Measurements from ENCODE around the gene APOA5. TPM values are rescaled to one million over a fixed set of nuclear protein-coding genes. Genes with fewer than 3 reads are reported as not detected.
A peak's percentile ranks its signal among the peaks of the same experiment; 100 is the strongest.

APOA5 gene
- total RNA-seq, 1 experiment from 2014 or later: 0.20 TPM

DNA sequence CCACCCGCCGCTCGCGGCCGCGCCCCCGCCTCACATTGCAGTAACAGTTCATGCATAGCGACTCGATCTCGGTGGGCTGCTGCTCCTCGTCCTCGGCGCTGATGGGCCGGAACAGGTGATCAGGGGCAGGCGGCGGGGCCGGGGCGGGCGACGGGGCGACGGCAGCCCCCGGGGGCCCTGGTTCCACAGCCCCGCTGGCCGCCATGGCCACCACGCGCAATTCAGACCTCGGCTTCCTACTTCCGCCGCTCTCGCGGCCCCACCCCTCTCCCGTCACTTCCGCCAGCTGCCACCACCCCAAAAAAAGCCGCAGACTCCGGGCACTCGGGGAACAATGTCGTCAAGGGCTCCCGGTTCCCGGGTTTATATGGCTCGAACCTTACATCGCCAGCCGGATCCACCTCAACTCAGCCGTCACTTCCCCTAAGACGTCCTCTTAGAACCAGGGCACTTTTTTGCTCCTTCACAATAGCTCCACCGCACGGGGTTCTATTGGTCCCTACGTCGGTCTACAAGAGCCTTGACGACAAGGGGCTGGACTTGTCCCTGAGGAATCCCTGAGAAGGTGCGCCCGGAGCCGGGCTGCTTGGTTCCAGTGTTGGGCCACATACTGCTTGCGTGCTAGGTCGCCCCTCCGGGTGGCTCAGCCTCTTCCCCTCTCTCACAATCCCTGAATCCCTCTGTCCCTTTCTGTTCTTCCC is 3.7 kb downstream of the APOA5 start, which contains the start of gene ZPR1 (continued):
- TF ChIP-seq, protein P1, sequence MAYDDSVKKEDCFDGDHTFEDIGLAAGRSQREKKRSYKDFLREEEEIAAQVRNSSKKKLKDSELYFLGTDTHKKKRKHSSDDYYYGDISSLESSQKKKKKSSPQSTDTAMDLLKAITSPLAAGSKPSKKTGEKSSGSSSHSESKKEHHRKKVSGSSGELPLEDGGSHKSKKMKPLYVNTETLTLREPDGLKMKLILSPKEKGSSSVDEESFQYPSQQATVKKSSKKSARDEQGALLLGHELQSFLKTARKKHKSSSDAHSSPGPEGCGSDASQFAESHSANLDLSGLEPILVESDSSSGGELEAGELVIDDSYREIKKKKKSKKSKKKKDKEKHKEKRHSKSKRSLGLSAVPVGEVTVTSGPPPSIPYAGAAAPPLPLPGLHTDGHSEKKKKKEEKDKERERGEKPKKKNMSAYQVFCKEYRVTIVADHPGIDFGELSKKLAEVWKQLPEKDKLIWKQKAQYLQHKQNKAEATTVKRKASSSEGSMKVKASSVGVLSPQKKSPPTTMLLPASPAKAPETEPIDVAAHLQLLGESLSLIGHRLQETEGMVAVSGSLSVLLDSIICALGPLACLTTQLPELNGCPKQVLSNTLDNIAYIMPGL (CRISPR knock-in tag; IDR thresholded peaks at IDR 0.05): peak; percentile 81

DNA sequence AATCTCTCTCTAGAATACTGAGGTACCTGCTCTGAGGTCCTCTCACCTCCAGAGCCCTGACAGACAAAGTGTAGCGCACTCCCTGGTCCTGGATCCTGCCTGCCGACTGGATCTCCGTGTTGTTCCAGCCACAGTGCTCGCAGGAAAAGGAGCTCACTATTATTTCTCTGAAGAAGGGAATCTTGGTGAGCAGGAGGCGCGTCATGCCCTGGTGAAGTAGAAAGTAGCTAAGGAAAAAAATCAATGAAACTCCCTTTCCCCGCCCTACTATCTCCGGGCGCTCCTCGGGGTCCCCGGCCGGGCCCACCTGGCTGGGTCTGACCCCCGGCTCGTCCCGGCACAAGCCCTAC is 4.3 kb downstream of the APOA5 start:
- Mint-ChIP-seq H3K27me3 (ENCODE audit: low read depth) (peaks cover 23% of the 10 kb centered on the region), H3K4me1 (peaks cover 21% of the 10 kb centered on the region), H3K36me3 (peaks cover 45% of the 10 kb centered on the region), H3K9me3 (no peaks in the 10 kb centered on the region), H3K4me3 (peak overlapping the region; percentile 94), H3K27ac (no peak overlapping the region)
- DNase-seq (ENCODE audit: low spot score) (no peak), ATAC-seq (no peak)
- no peak for TF ChIP-seq ZBTB21 (CRISPR knock-in tag; IDR thresholded peaks at IDR 0.05; ENCODE audit: borderline replicate concordance)
- no peak for TF ChIP-seq CREM (CRISPR knock-in tag; IDR thresholded peaks at IDR 0.05)
- no peak for TF ChIP-seq NR2C2 (CRISPR knock-in tag; IDR thresholded peaks at IDR 0.05)
- no peak for TF ChIP-seq GABPB1 (CRISPR knock-in tag; IDR thresholded peaks at IDR 0.05)
- TF ChIP-seq, protein P2, sequence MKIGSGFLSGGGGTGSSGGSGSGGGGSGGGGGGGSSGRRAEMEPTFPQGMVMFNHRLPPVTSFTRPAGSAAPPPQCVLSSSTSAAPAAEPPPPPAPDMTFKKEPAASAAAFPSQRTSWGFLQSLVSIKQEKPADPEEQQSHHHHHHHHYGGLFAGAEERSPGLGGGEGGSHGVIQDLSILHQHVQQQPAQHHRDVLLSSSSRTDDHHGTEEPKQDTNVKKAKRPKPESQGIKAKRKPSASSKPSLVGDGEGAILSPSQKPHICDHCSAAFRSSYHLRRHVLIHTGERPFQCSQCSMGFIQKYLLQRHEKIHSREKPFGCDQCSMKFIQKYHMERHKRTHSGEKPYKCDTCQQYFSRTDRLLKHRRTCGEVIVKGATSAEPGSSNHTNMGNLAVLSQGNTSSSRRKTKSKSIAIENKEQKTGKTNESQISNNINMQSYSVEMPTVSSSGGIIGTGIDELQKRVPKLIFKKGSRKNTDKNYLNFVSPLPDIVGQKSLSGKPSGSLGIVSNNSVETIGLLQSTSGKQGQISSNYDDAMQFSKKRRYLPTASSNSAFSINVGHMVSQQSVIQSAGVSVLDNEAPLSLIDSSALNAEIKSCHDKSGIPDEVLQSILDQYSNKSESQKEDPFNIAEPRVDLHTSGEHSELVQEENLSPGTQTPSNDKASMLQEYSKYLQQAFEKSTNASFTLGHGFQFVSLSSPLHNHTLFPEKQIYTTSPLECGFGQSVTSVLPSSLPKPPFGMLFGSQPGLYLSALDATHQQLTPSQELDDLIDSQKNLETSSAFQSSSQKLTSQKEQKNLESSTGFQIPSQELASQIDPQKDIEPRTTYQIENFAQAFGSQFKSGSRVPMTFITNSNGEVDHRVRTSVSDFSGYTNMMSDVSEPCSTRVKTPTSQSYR (CRISPR knock-in tag; IDR thresholded peaks at IDR 0.05): no peak
- TF ChIP-seq, protein P3, sequence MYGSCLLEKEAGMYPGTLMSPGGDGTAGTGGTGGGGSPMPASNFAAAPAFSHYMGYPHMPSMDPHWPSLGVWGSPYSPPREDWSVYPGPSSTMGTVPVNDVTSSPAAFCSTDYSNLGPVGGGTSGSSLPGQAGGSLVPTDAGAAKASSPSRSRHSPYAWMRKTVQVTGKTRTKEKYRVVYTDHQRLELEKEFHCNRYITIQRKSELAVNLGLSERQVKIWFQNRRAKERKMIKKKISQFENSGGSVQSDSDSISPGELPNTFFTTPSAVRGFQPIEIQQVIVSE (CRISPR knock-in tag; IDR thresholded peaks at IDR 0.05; ENCODE audit: borderline replicate concordance): no peak
- TF ChIP-seq, protein P4, sequence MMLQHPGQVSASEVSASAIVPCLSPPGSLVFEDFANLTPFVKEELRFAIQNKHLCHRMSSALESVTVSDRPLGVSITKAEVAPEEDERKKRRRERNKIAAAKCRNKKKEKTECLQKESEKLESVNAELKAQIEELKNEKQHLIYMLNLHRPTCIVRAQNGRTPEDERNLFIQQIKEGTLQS (CRISPR knock-in tag; conservative IDR thresholded peaks at IDR 0.05): no peak
- TF ChIP-seq, protein P5, sequence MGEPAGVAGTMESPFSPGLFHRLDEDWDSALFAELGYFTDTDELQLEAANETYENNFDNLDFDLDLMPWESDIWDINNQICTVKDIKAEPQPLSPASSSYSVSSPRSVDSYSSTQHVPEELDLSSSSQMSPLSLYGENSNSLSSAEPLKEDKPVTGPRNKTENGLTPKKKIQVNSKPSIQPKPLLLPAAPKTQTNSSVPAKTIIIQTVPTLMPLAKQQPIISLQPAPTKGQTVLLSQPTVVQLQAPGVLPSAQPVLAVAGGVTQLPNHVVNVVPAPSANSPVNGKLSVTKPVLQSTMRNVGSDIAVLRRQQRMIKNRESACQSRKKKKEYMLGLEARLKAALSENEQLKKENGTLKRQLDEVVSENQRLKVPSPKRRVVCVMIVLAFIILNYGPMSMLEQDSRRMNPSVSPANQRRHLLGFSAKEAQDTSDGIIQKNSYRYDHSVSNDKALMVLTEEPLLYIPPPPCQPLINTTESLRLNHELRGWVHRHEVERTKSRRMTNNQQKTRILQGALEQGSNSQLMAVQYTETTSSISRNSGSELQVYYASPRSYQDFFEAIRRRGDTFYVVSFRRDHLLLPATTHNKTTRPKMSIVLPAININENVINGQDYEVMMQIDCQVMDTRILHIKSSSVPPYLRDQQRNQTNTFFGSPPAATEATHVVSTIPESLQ (CRISPR knock-in tag; IDR thresholded peaks at IDR 0.05): no peak
- TF ChIP-seq, protein P6, sequence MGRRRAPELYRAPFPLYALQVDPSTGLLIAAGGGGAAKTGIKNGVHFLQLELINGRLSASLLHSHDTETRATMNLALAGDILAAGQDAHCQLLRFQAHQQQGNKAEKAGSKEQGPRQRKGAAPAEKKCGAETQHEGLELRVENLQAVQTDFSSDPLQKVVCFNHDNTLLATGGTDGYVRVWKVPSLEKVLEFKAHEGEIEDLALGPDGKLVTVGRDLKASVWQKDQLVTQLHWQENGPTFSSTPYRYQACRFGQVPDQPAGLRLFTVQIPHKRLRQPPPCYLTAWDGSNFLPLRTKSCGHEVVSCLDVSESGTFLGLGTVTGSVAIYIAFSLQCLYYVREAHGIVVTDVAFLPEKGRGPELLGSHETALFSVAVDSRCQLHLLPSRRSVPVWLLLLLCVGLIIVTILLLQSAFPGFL (CRISPR knock-in tag; IDR thresholded peaks at IDR 0.05; ENCODE audit: borderline replicate concordance): no peak
- TF ChIP-seq FOXP1 (CRISPR knock-in tag; IDR thresholded peaks at IDR 0.05; ENCODE audit: borderline replicate concordance): no peak
- no peak for TF ChIP-seq ATF1 (CRISPR knock-in tag; IDR thresholded peaks at IDR 0.05)
- TF ChIP-seq, protein P7, sequence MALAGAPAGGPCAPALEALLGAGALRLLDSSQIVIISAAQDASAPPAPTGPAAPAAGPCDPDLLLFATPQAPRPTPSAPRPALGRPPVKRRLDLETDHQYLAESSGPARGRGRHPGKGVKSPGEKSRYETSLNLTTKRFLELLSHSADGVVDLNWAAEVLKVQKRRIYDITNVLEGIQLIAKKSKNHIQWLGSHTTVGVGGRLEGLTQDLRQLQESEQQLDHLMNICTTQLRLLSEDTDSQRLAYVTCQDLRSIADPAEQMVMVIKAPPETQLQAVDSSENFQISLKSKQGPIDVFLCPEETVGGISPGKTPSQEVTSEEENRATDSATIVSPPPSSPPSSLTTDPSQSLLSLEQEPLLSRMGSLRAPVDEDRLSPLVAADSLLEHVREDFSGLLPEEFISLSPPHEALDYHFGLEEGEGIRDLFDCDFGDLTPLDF (CRISPR knock-in tag; IDR thresholded peaks at IDR 0.05): no peak
- TF ChIP-seq, protein P8, sequence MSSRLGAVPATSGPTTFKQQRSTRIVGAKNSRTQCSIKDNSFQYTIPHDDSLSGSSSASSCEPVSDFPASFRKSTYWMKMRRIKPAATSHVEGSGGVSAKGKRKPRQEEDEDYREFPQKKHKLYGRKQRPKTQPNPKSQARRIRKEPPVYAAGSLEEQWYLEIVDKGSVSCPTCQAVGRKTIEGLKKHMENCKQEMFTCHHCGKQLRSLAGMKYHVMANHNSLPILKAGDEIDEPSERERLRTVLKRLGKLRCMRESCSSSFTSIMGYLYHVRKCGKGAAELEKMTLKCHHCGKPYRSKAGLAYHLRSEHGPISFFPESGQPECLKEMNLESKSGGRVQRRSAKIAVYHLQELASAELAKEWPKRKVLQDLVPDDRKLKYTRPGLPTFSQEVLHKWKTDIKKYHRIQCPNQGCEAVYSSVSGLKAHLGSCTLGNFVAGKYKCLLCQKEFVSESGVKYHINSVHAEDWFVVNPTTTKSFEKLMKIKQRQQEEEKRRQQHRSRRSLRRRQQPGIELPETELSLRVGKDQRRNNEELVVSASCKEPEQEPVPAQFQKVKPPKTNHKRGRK (CRISPR knock-in tag; IDR thresholded peaks at IDR 0.05; ENCODE audit: borderline replicate concordance): no peak
- TF ChIP-seq, protein P9, sequence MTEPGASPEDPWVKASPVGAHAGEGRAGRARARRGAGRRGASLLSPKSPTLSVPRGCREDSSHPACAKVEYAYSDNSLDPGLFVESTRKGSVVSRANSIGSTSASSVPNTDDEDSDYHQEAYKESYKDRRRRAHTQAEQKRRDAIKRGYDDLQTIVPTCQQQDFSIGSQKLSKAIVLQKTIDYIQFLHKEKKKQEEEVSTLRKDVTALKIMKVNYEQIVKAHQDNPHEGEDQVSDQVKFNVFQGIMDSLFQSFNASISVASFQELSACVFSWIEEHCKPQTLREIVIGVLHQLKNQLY (CRISPR knock-in tag; IDR thresholded peaks at IDR 0.05): no peak
- TF ChIP-seq JAZF1 (CRISPR knock-in tag; IDR thresholded peaks at IDR 0.05): no peak
- no peak for TF ChIP-seq CREB1 (CRISPR knock-in tag; IDR thresholded peaks at IDR 0.05)
- ChIA-PET CTCF (interaction anchor here (0.6 to 8.7 kb wide), 9 partner anchors 44 to 357 kb away, joined by 3 to 358 read pairs (median 4); partner anchors contain the start of gene APOA1), POLR2A (no interaction called here)

Data from WTC11 (cell line).